ENCODE results near the gene RECQL5. TPM values are rescaled to one million over a fixed set of nuclear protein-coding genes. Genes with fewer than 3 reads are reported as not detected.

RECQL5 gene
- total RNA-seq, 4 donors from 2014 or later, result 26.3 to 85.0 (median 44.1) TPM

- TF ChIP-seq POLR2A (IDR thresholded peaks at IDR 0.05), result no peak
- no peak for TF ChIP-seq CTCF (IDR thresholded peaks at IDR 0.05)
- Histone ChIP-seq H3K36me3 (peaks cover 0 to 35% (median 0%) of the 10 kb centered on the region in 3 donors), H3K27ac (no peak overlapping the region), H3K4me3 (no peak overlapping the region), H3K27me3 (no peaks in the 10 kb centered on the region), H3K9me3 (no peaks in the 10 kb centered on the region), H3K4me1 (peaks cover 0 to 5% (median 0%) of the 10 kb centered on the region in 4 donors)
- DNase-seq, result peak in 1 of 3 donors; percentile 57
Measured at GRCh38 chr17:75650874-75651273, 16.1 kb downstream of the RECQL5 start.

GRCh38 chr17:75649687-75650086 lies 17.3 kb downstream of the RECQL5 start:
- H3K27ac ChIP-seq, result no peak overlapping the region
- H3K4me3 ChIP-seq, result no peak overlapping the region
- H3K9me3 ChIP-seq, result no peaks in the 10 kb centered on the region
- no peak for DNase-seq
- TF ChIP-seq CTCF (IDR thresholded peaks at IDR 0.05) (no peak), POLR2A (IDR thresholded peaks at IDR 0.05) (no peak)
- peaks cover 0 to 5% (median 0%) of the 10 kb centered on the region in 4 donors for H3K4me1 ChIP-seq
- H3K27me3 ChIP-seq, result no peaks in the 10 kb centered on the region
- H3K36me3 ChIP-seq, result peaks cover 0 to 28% (median 0%) of the 10 kb centered on the region in 3 donors

GRCh38 chr17:75647921-75648320 lies 19.0 kb downstream of the RECQL5 start:
- Histone ChIP-seq H3K36me3 (peaks cover 0 to 23% (median 0%) of the 10 kb centered on the region in 3 donors), H3K27me3 (no peaks in the 10 kb centered on the region), H3K4me3 (no peak overlapping the region), H3K4me1 (peaks cover 0 to 7% (median 0%) of the 10 kb centered on the region in 4 donors), H3K27ac (no peak overlapping the region), H3K9me3 (no peaks in the 10 kb centered on the region)
- no peak for DNase-seq
- TF ChIP-seq CTCF (IDR thresholded peaks at IDR 0.05) (no peak), POLR2A (IDR thresholded peaks at IDR 0.05) (no peak)

GRCh38 chr17:75647061-75647460 lies 19.9 kb downstream of the RECQL5 start:
- Histone ChIP-seq H3K27ac (peak overlapping the region in 3 of 4 donors; percentile 80 to 96 (median 91)), H3K27me3 (no peaks in the 10 kb centered on the region), H3K4me1 (peaks cover 0 to 16% (median 0%) of the 10 kb centered on the region in 4 donors), H3K9me3 (no peaks in the 10 kb centered on the region), H3K36me3 (peaks cover 0 to 16% (median 0%) of the 10 kb centered on the region in 3 donors), H3K4me3 (peak overlapping the region in 2 of 4 donors; percentile 30 to 40)
- no peak for TF ChIP-seq CTCF (IDR thresholded peaks at IDR 0.05)
- no peak for DNase-seq

- Histone ChIP-seq H3K4me1 (peaks cover 0 to 18% (median 0%) of the 10 kb centered on the region in 4 donors), H3K4me3 (peak overlapping the region in 2 of 4 donors; percentile 30 to 40), H3K27ac (peak overlapping the region in 3 of 4 donors; percentile 80 to 96 (median 91)), H3K9me3 (no peaks in the 10 kb centered on the region), H3K36me3 (peaks cover 0 to 14% (median 0%) of the 10 kb centered on the region in 3 donors), H3K27me3 (no peaks in the 10 kb centered on the region)
- TF ChIP-seq CTCF (IDR thresholded peaks at IDR 0.05), result no peak
- TF ChIP-seq POLR2A (IDR thresholded peaks at IDR 0.05), result no peak
- peak in 1 of 3 donors; percentile 44 for DNase-seq
Measured at GRCh38 chr17:75646638-75646992, 20.3 kb downstream of the RECQL5 start.
